Heart left ventricle (tissue), 13 donors: ENCODE data around the gene PUDP.

Experiments used
- POLR2A ChIP-seq, 2 donors: fragments of 450-650 bp; IDR thresholded peaks; one replicate each; pipeline ENCODE4 v1.6.1; 2017; ENCODE audit warnings: antibody characterized with exemption in 2 of 2, mild to moderate bottlenecking in 2 of 2, moderate library complexity in 2 of 2
- TF ChIP-seq, protein P1 (sequence below), 12 donors: fragments of 200-600 bp; sonication (generic) in 4 of 12; IDR thresholded peaks; one replicate each; pipeline versions ENCODE4 v1.5.0 to v1.8.0; 2018 to 2022; ENCODE audit warnings: antibody characterized with exemption in 12 of 12, mild to moderate bottlenecking in 5 of 12
- donor health status: ischemic (EF 13 %, LVEDD 7.1; RV severe dilation, severe dysfunction).
- donor health status: DM: no; HTN: yes; CAD: no.
- donor health status: DM: no; HTN: no; CAD: no.
- donor health status: ischemic (EF 25% LVEDD 6.9; RV normal size, moderate dysfunction).
- donor health status: ischemic (EF 25% LVEDD 5.7; RV mildly dilated, moderate dysfunction).
- donor health status: ischemic (EF 35%, LVEDD 5.7; RV mildly dilated, moderate dysfunction).
- donor health status: nonischemic (EF 11% LVEDD 7.7; RV severe dilation, severe dysfunction).
- donor health status: DM: yes; HTN: yes; CAD: no.
- donor health status: PGD.
- donor health status: ischemic (EF 29% LVEDD 5.4; RV normal size, mild dysfunction).
- donor health status: nonischemic (EF 23%, LVEDD 6.1; RV moderate dilation, normal function).

DNA sequence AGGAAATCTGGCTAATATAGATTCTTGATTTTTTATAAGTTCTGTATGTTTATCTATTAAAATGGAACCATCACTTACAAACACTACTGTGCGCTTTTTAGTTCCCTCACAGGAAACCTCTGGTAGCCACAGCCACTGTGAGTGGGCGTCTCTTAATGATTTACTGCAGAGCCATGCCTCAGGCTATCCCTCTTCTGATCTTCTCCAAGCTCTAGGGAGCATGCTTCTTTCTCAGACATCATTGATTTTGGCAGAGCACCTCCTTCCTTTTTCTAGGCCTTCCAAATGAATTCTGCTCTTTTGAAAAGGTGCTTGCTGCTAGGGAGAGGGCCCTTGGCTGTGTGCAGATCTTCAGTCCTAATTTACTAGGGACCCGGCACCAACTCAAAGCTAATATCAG lies 61.6 kb downstream of the PUDP start:
- TF ChIP-seq, protein P1, sequence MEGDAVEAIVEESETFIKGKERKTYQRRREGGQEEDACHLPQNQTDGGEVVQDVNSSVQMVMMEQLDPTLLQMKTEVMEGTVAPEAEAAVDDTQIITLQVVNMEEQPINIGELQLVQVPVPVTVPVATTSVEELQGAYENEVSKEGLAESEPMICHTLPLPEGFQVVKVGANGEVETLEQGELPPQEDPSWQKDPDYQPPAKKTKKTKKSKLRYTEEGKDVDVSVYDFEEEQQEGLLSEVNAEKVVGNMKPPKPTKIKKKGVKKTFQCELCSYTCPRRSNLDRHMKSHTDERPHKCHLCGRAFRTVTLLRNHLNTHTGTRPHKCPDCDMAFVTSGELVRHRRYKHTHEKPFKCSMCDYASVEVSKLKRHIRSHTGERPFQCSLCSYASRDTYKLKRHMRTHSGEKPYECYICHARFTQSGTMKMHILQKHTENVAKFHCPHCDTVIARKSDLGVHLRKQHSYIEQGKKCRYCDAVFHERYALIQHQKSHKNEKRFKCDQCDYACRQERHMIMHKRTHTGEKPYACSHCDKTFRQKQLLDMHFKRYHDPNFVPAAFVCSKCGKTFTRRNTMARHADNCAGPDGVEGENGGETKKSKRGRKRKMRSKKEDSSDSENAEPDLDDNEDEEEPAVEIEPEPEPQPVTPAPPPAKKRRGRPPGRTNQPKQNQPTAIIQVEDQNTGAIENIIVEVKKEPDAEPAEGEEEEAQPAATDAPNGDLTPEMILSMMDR (IDR thresholded peaks at IDR 0.05): no peak
- no peak for TF ChIP-seq POLR2A (IDR thresholded peaks at IDR 0.05)
